Neural progenitor cell (in vitro differentiated cells): Measurements from ENCODE around the gene TEAD1. TPM values are rescaled to one million over a fixed set of nuclear protein-coding genes. Genes with fewer than 3 reads are reported as not detected.
A peak's percentile ranks its signal among the peaks of the same experiment; 100 is the strongest.

Source experiments
- DNase-seq: peaks from one replicate; pipeline ENCODE4 v3.0.0-alpha.2; 2016; ENCODE audit warnings: low spot score
- H2AFZ ChIP-seq: fragments of 200-600 bp; sonication (generic); replicated peaks from 2 replicates; pipeline ENCODE4 v1.6.1; 2016; ENCODE audit warnings: antibody characterized with exemption
- H3F3A ChIP-seq: fragments of 200-600 bp; sonication (generic); 2 replicates; pipeline ENCODE4 v1.6.1; 2016; ENCODE audit warnings: antibody characterized with exemption, low read depth
- H3K27ac ChIP-seq: fragments of 200-600 bp; sonication (generic); 2 replicates; pipeline ENCODE4 v1.5.1; 2016; ENCODE audit warnings: mild to moderate bottlenecking
- H3K27me3 ChIP-seq: fragments of 200-600 bp; sonication (generic); 2 replicates; pipeline ENCODE4 v1.6.1; 2016; ENCODE audit warnings: mild to moderate bottlenecking, moderate library complexity
- H3K36me3 ChIP-seq: fragments of 200-600 bp; sonication (generic); 2 replicates; pipeline ENCODE4 v1.5.1; 2016
- H3K4me1 ChIP-seq: fragments of 200-600 bp; sonication (generic); 2 replicates; pipeline ENCODE4 v1.6.1; 2016; ENCODE audit warnings: mixed run types
- H3K4me2 ChIP-seq: fragments of 200-600 bp; sonication (generic); 2 replicates; pipeline ENCODE4 v1.6.1; 2016
- H3K4me3 ChIP-seq: fragments of 200-600 bp; sonication (generic); 2 replicates; pipeline ENCODE4 v1.5.1; 2016
- H3K79me2 ChIP-seq: fragments of 200-600 bp; sonication (generic); 2 replicates; pipeline ENCODE4 v1.6.1; 2016; ENCODE audit warnings: low read depth
- H3K9ac ChIP-seq: fragments of 200-600 bp; sonication (generic); 2 replicates; pipeline ENCODE4 v1.6.1; 2016
- H3K9me3 ChIP-seq: fragments of 200-600 bp; sonication (generic); 2 replicates; pipeline ENCODE4 v1.5.1; 2016; ENCODE audit warnings: low read depth
- H4K20me1 ChIP-seq: fragments of 200-600 bp; sonication (generic); 2 replicates; pipeline ENCODE4 v1.6.1; 2016; ENCODE audit warnings: low read depth
- H3K27ac Mint-ChIP-seq: 3 replicates; pipeline ENCODE4 v1.8.0; 2021; ENCODE audit warnings: mixed read lengths
- H3K27me3 Mint-ChIP-seq: 2 replicates; pipeline ENCODE4 v1.8.0; 2022; ENCODE audit warnings: low read depth, mild to moderate bottlenecking, inconsistent platforms, moderate library complexity, mixed read lengths; ENCODE audit not compliant: insufficient read depth
- H3K36me3 Mint-ChIP-seq: 3 replicates; pipeline ENCODE4 v1.8.0; 2021; ENCODE audit warnings: mixed read lengths
- H3K4me1 Mint-ChIP-seq: 3 replicates; pipeline ENCODE4 v1.8.0; 2021; ENCODE audit warnings: mixed read lengths
- H3K4me3 Mint-ChIP-seq: 3 replicates; pipeline ENCODE4 v1.8.0; 2021; ENCODE audit warnings: mild to moderate bottlenecking, moderate library complexity, mixed read lengths
- H3K9me3 Mint-ChIP-seq: 3 replicates; pipeline ENCODE4 v1.8.0; 2020; ENCODE audit warnings: mixed read lengths
- EZH2 ChIP-seq: fragments of 200-600 bp; sonication (generic); IDR thresholded peaks from 2 replicates; pipeline ENCODE4 v1.6.1; 2017; ENCODE audit warnings: antibody characterized with exemption, mild to moderate bottlenecking, moderate library complexity
- EZH2phosphoT487 ChIP-seq: fragments of 200-600 bp; sonication (generic); IDR thresholded peaks from 2 replicates; pipeline ENCODE4 v1.6.1; 2017; ENCODE audit warnings: antibody characterized with exemption
- total RNA-seq: library from RNA; depleted of rRNA; stranded (reverse); fragments of >200 nt; gene quantifications from 2 replicates; pipeline ENCODE4 v1.2.3, GENCODE V29; 2015; ENCODE audit warnings: low replicate concordance
- TF ChIP-seq, protein P1 (sequence below): fragments of 200-600 bp; sonication (generic); IDR thresholded peaks from 2 replicates; pipeline ENCODE4 v1.5.1; 2017; ENCODE audit warnings: antibody characterized with exemption, mild to moderate bottlenecking

Gene TEAD1
- total RNA-seq, 1 donor from 2014 or later = 98.3 TPM

DNA sequence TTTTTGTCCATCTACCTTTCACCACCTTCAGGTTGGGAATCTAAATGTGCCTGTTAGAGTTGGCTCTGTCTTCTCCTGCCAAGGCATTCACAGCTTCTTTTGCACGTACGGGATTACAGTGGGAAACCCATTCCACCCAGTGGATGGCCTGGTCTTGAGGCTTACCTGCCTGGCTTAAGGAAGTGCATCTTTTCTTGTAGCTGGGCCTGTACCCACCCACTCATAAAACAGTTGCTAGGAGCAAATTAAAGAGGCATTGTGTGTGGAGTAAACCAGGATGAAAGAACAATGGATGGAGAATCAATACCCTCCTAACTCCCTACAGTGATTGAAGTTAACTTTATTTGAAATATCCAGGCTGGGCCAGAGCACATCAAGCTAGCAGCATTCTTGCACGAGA is 71.6 kb downstream of the TEAD1 start:
- Histone ChIP-seq H3K4me3 (no peak overlapping the region), H3F3A (peaks cover 27% of the 10 kb centered on the region), H3K9ac (no peak overlapping the region), H3K4me2 (peak overlapping the region; percentile 74), H3K4me1 (peaks cover 61% of the 10 kb centered on the region), H4K20me1 (peaks cover 99% of the 10 kb centered on the region), H3K27ac (peak overlapping the region; percentile 7), H3K36me3 (no peaks in the 10 kb centered on the region), H2AFZ (no peak overlapping the region), H3K79me2 (peaks cover 100% of the 10 kb centered on the region), H3K9me3 (no peaks in the 10 kb centered on the region), H3K27me3 (no peaks in the 10 kb centered on the region)
- no peaks in the 10 kb centered on the region for H3K27me3 Mint-ChIP-seq
- H3K36me3 Mint-ChIP-seq = no peaks in the 10 kb centered on the region
- peak; percentile 37 for DNase-seq
- H3K27ac Mint-ChIP-seq = no peak overlapping the region
- H3K9me3 Mint-ChIP-seq = no peaks in the 10 kb centered on the region
- peak overlapping the region; percentile 11 for H3K4me3 Mint-ChIP-seq
- TF ChIP-seq, protein P1, sequence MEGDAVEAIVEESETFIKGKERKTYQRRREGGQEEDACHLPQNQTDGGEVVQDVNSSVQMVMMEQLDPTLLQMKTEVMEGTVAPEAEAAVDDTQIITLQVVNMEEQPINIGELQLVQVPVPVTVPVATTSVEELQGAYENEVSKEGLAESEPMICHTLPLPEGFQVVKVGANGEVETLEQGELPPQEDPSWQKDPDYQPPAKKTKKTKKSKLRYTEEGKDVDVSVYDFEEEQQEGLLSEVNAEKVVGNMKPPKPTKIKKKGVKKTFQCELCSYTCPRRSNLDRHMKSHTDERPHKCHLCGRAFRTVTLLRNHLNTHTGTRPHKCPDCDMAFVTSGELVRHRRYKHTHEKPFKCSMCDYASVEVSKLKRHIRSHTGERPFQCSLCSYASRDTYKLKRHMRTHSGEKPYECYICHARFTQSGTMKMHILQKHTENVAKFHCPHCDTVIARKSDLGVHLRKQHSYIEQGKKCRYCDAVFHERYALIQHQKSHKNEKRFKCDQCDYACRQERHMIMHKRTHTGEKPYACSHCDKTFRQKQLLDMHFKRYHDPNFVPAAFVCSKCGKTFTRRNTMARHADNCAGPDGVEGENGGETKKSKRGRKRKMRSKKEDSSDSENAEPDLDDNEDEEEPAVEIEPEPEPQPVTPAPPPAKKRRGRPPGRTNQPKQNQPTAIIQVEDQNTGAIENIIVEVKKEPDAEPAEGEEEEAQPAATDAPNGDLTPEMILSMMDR = no peak
- TF ChIP-seq EZH2 = no peak
- TF ChIP-seq EZH2phosphoT487 = no peak
- H3K4me1 Mint-ChIP-seq = peaks cover 66% of the 10 kb centered on the region

DNA sequence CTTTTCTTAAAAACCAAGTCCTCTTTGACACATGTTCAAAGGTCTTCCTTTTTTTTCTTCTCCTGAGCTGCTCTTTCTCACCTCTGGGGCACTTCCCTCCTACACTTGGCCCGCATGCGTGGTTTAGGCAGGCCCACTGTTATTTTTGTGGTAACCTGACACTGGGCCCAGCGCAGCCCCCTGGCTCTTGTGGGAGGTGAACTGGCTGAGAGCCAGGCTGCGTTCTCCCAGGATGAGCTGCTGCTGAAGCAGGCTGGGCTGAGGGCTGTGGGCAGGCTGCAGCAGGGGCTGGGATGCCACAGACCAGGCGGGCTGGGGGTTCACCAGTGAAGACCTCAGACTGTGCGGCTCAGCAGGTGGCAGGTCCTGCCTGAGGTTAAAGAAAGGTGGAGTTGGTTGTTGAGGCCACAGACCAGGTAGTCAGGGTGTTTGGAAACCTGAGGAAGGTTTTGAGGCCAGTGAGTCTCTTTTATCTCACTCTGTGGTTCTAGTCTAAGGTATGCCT is 72.4 kb downstream of the TEAD1 start:
- H3K27me3 Mint-ChIP-seq = no peaks in the 10 kb centered on the region
- peaks cover 27% of the 10 kb centered on the region for H3F3A ChIP-seq
- no peaks in the 10 kb centered on the region for H3K36me3 ChIP-seq
- TF ChIP-seq EZH2phosphoT487 (no peak), EZH2 (no peak)
- TF ChIP-seq, protein P1 = peak; percentile 26
- peaks cover 100% of the 10 kb centered on the region for H3K79me2 ChIP-seq
- no peak overlapping the region for H2AFZ ChIP-seq
- peak; percentile 93 for DNase-seq
- H3K9me3 ChIP-seq = no peaks in the 10 kb centered on the region
- H4K20me1 ChIP-seq = peaks cover 100% of the 10 kb centered on the region
- H3K27ac ChIP-seq = peak overlapping the region; percentile 3
- no peak overlapping the region for H3K27ac Mint-ChIP-seq
- H3K4me3 Mint-ChIP-seq = no peak overlapping the region
- H3K27me3 ChIP-seq = no peaks in the 10 kb centered on the region
- H3K4me2 ChIP-seq = peak overlapping the region; percentile 74
- H3K9me3 Mint-ChIP-seq = no peaks in the 10 kb centered on the region
- no peak overlapping the region for H3K4me3 ChIP-seq
- peaks cover 70% of the 10 kb centered on the region for H3K4me1 Mint-ChIP-seq
- peaks cover 61% of the 10 kb centered on the region for H3K4me1 ChIP-seq
- no peaks in the 10 kb centered on the region for H3K36me3 Mint-ChIP-seq
- H3K9ac ChIP-seq = no peak overlapping the region

DNA sequence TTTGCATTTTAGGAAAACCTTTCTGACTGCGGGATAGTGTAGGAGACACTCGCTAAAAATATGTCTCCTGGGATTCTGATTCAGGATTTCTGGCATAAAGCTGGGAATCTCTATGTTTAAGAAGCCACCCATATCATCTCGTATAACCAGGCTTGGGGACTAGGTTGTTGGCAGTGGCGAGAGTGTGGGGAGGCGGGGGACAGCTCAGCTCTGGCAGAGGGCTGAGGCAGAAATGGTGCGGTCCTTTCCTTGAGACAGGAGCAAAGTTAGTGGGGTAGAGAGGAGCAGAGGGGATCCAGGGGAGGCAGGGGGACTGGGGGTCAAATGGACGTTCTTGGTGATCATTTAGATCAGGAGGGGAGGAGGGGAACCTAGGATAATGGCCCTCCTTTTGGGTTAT is 74.3 kb downstream of the TEAD1 start:
- no peaks in the 10 kb centered on the region for H3K27me3 ChIP-seq
- Mint-ChIP-seq H3K36me3 (no peaks in the 10 kb centered on the region), H3K4me3 (no peak overlapping the region), H3K4me1 (peaks cover 72% of the 10 kb centered on the region), H3K9me3 (no peaks in the 10 kb centered on the region), H3K27ac (no peak overlapping the region), H3K27me3 (no peaks in the 10 kb centered on the region)
- no peaks in the 10 kb centered on the region for H3K9me3 ChIP-seq
- peaks cover 24% of the 10 kb centered on the region for H3F3A ChIP-seq
- no peak for DNase-seq
- no peak overlapping the region for H3K27ac ChIP-seq
- peaks cover 100% of the 10 kb centered on the region for H3K79me2 ChIP-seq
- H3K9ac ChIP-seq = no peak overlapping the region
- H3K4me1 ChIP-seq = peaks cover 56% of the 10 kb centered on the region
- no peaks in the 10 kb centered on the region for H3K36me3 ChIP-seq
- no peak overlapping the region for H2AFZ ChIP-seq
- no peak overlapping the region for H3K4me3 ChIP-seq
- no peak for TF ChIP-seq EZH2
- no peak for TF ChIP-seq EZH2phosphoT487
- TF ChIP-seq, protein P1 = no peak
- peak overlapping the region; percentile 16 for H3K4me2 ChIP-seq
- peaks cover 100% of the 10 kb centered on the region for H4K20me1 ChIP-seq
